Activated naive CD8-positive, alpha-beta T cell treated with anti-CD3 and anti-CD28 coated beads for 36 hours (primary cell): ENCODE data around the gene NATD1. TPM values are rescaled to one million over a fixed set of nuclear protein-coding genes. Genes with fewer than 3 reads are reported as not detected.

Source experiments
- DNase-seq: peaks from one replicate; pipeline ENCODE4 v3.0.0; 2021
- H3K27ac Mint-ChIP-seq: one replicate; pipeline ENCODE4 v1.8.0; 2022; ENCODE audit warnings: mild to moderate bottlenecking, moderate library complexity, mixed read lengths
- H3K27me3 Mint-ChIP-seq: one replicate; pipeline ENCODE4 v1.8.0; 2022; ENCODE audit warnings: mild to moderate bottlenecking, mixed read lengths
- H3K36me3 Mint-ChIP-seq: one replicate; pipeline ENCODE4 v1.8.0; 2021; ENCODE audit warnings: mild to moderate bottlenecking, mixed read lengths
- H3K4me1 Mint-ChIP-seq: one replicate; pipeline ENCODE4 v1.8.0; 2021; ENCODE audit warnings: mixed read lengths
- H3K4me3 Mint-ChIP-seq: one replicate; pipeline ENCODE4 v1.8.0; 2022; ENCODE audit warnings: mild to moderate bottlenecking, moderate library complexity, mixed read lengths
- H3K9me3 Mint-ChIP-seq: one replicate; pipeline ENCODE4 v1.8.0; 2022; ENCODE audit warnings: mixed read lengths
- total RNA-seq, 2 experiments: library from RNA; stranded (reverse); gene quantifications; one replicate each; pipeline ENCODE4 v1.2.3, GENCODE V29; 2021

NATD1 gene
- total RNA-seq, 2 experiments from 2014 or later, result 0.90 to 1.1 TPM

GRCh38 chr17:21248500-21248899 lies 4.7 kb downstream of the NATD1 start:
- Mint-ChIP-seq H3K4me3 (no peak overlapping the region), H3K4me1 (peaks cover 4% of the 10 kb centered on the region), H3K27ac (no peak overlapping the region), H3K36me3 (no peaks in the 10 kb centered on the region), H3K27me3 (no peaks in the 10 kb centered on the region), H3K9me3 (no peaks in the 10 kb centered on the region)
- no peak for DNase-seq

- H3K36me3 Mint-ChIP-seq, result no peaks in the 10 kb centered on the region
- no peak overlapping the region for H3K4me3 Mint-ChIP-seq
- H3K27ac Mint-ChIP-seq, result no peak overlapping the region
- no peak for DNase-seq
- H3K27me3 Mint-ChIP-seq, result no peaks in the 10 kb centered on the region
- H3K4me1 Mint-ChIP-seq, result peaks cover 3% of the 10 kb centered on the region
- H3K9me3 Mint-ChIP-seq, result no peaks in the 10 kb centered on the region
These were observed 5.5 kb downstream of the NATD1 start for GRCh38 chr17:21247552-21248258.

GRCh38 chr17:21246698-21247097 lies 6.5 kb downstream of the NATD1 start:
- peaks cover 3% of the 10 kb centered on the region for H3K4me1 Mint-ChIP-seq
- no peak overlapping the region for H3K27ac Mint-ChIP-seq
- no peak for DNase-seq
- no peaks in the 10 kb centered on the region for H3K9me3 Mint-ChIP-seq
- no peak overlapping the region for H3K4me3 Mint-ChIP-seq
- no peaks in the 10 kb centered on the region for H3K36me3 Mint-ChIP-seq
- H3K27me3 Mint-ChIP-seq, result no peaks in the 10 kb centered on the region

GRCh38 chr17:21245639-21246084 lies 7.5 kb downstream of the NATD1 start:
- no peak for DNase-seq
- Mint-ChIP-seq H3K27me3 (no peaks in the 10 kb centered on the region), H3K4me1 (peaks cover 3% of the 10 kb centered on the region), H3K27ac (no peak overlapping the region), H3K36me3 (no peaks in the 10 kb centered on the region), H3K4me3 (no peak overlapping the region), H3K9me3 (no peaks in the 10 kb centered on the region)

- no peak overlapping the region for H3K27ac Mint-ChIP-seq
- H3K36me3 Mint-ChIP-seq, result no peaks in the 10 kb centered on the region
- peaks cover 3% of the 10 kb centered on the region for H3K4me1 Mint-ChIP-seq
- H3K9me3 Mint-ChIP-seq, result no peaks in the 10 kb centered on the region
- DNase-seq, result no peak
- H3K27me3 Mint-ChIP-seq, result no peaks in the 10 kb centered on the region
- H3K4me3 Mint-ChIP-seq, result no peak overlapping the region
These were observed 9.5 kb downstream of the NATD1 start for GRCh38 chr17:21243516-21244303.

GRCh38 chr17:21242780-21243515 lies 10.3 kb downstream of the NATD1 start:
- H3K27ac Mint-ChIP-seq, result no peak overlapping the region

GRCh38 chr17:21242026-21242697 lies 11.0 kb downstream of the NATD1 start:
- H3K4me1 Mint-ChIP-seq, result peaks cover 3% of the 10 kb centered on the region
- no peak for DNase-seq
- no peaks in the 10 kb centered on the region for H3K9me3 Mint-ChIP-seq
- no peak overlapping the region for H3K27ac Mint-ChIP-seq
- H3K36me3 Mint-ChIP-seq, result no peaks in the 10 kb centered on the region
- no peaks in the 10 kb centered on the region for H3K27me3 Mint-ChIP-seq
- H3K4me3 Mint-ChIP-seq, result no peak overlapping the region

More at GRCh38 chr17:21242780-21243515, 10.3 kb downstream of the NATD1 start:
- Mint-ChIP-seq H3K4me3 (no peak overlapping the region), H3K9me3 (no peaks in the 10 kb centered on the region), H3K27me3 (no peaks in the 10 kb centered on the region), H3K36me3 (no peaks in the 10 kb centered on the region), H3K4me1 (peaks cover 3% of the 10 kb centered on the region)
- no peak for DNase-seq

GRCh38 chr17:21241564-21241963 lies 11.6 kb downstream of the NATD1 start:
- DNase-seq, result no peak

GRCh38 chr17:21240369-21241055 lies 12.7 kb downstream of the NATD1 start:
- H3K9me3 Mint-ChIP-seq, result no peaks in the 10 kb centered on the region
- DNase-seq, result no peak
- no peak overlapping the region for H3K27ac Mint-ChIP-seq
- peaks cover 2% of the 10 kb centered on the region for H3K4me1 Mint-ChIP-seq
- H3K27me3 Mint-ChIP-seq, result no peaks in the 10 kb centered on the region
- H3K36me3 Mint-ChIP-seq, result no peaks in the 10 kb centered on the region
- no peak overlapping the region for H3K4me3 Mint-ChIP-seq

More at GRCh38 chr17:21241564-21241963, 11.6 kb downstream of the NATD1 start:
- peaks cover 3% of the 10 kb centered on the region for H3K4me1 Mint-ChIP-seq
- H3K27me3 Mint-ChIP-seq, result no peaks in the 10 kb centered on the region
- H3K4me3 Mint-ChIP-seq, result no peak overlapping the region
- H3K27ac Mint-ChIP-seq, result no peak overlapping the region
- H3K9me3 Mint-ChIP-seq, result no peaks in the 10 kb centered on the region
- no peaks in the 10 kb centered on the region for H3K36me3 Mint-ChIP-seq

- Mint-ChIP-seq H3K36me3 (no peaks in the 10 kb centered on the region), H3K27me3 (no peaks in the 10 kb centered on the region), H3K4me3 (no peak overlapping the region), H3K9me3 (no peaks in the 10 kb centered on the region), H3K27ac (no peak overlapping the region), H3K4me1 (no peaks in the 10 kb centered on the region)
- no peak for DNase-seq
These were observed 13.4 kb downstream of the NATD1 start for GRCh38 chr17:21239680-21240368.

GRCh38 chr17:21235921-21236320 lies 17.3 kb downstream of the NATD1 start:
- Mint-ChIP-seq H3K36me3 (peaks cover 4% of the 10 kb centered on the region), H3K4me1 (no peaks in the 10 kb centered on the region), H3K27me3 (no peaks in the 10 kb centered on the region), H3K27ac (no peak overlapping the region), H3K9me3 (no peaks in the 10 kb centered on the region), H3K4me3 (no peak overlapping the region)
- DNase-seq, result no peak

GRCh38 chr17:21233581-21234347 lies 19.4 kb downstream of the NATD1 start:
- H3K9me3 Mint-ChIP-seq, result no peaks in the 10 kb centered on the region
- peaks cover 4% of the 10 kb centered on the region for H3K36me3 Mint-ChIP-seq
- no peak overlapping the region for H3K27ac Mint-ChIP-seq
- no peaks in the 10 kb centered on the region for H3K27me3 Mint-ChIP-seq
- no peaks in the 10 kb centered on the region for H3K4me1 Mint-ChIP-seq
- no peak for DNase-seq
- H3K4me3 Mint-ChIP-seq, result no peak overlapping the region

GRCh38 chr17:21232033-21232749 lies 21.0 kb downstream of the NATD1 start:
- no peaks in the 10 kb centered on the region for H3K4me1 Mint-ChIP-seq
- DNase-seq, result no peak
- no peak overlapping the region for H3K4me3 Mint-ChIP-seq
- H3K27me3 Mint-ChIP-seq, result no peaks in the 10 kb centered on the region
- peaks cover 4% of the 10 kb centered on the region for H3K36me3 Mint-ChIP-seq
- H3K27ac Mint-ChIP-seq, result no peak overlapping the region
- H3K9me3 Mint-ChIP-seq, result no peaks in the 10 kb centered on the region
